CD4-positive, alpha-beta T cell treated with Interleukin-17A for 1 hour (primary cell): ENCODE results near the gene FAM98C.
"Not testable (repeated sequence)": the region's sequence is repeated elsewhere in the genome, so short reads cannot be mapped to it uniquely, and the experiment has no call there.

Experiments used
- DNase-seq: peaks from one replicate; pipeline ENCODE4 v3.0.0-alpha.2; 2020

FAM98C gene

GRCh38 chr19:38402967-38403674, at the start of gene FAM98C:
Gene FAM98C, plus strand, starts transcription at chr19:38403093. Its CDS starts 61 bp downstream, at chr19:38403154.
- peak; percentile 98 for DNase-seq

- no peak for DNase-seq
Observed at GRCh38 chr19:38355728-38356725, 46.9 kb upstream of the FAM98C start.

- DNase-seq: no peak
Observed at GRCh38 chr19:38358071-38358470, 44.8 kb upstream of the FAM98C start.

GRCh38 chr19:38359242-38360021, 43.5 kb upstream of the FAM98C start:
- no peak for DNase-seq

- no peak for DNase-seq
Observed at GRCh38 chr19:38360351-38360750, 42.5 kb upstream of the FAM98C start.

- no peak for DNase-seq
Observed at GRCh38 chr19:38360839-38361631, 41.9 kb upstream of the FAM98C start.

GRCh38 chr19:38361633-38362075, 41.2 kb upstream of the FAM98C start:
- peak; percentile 70 for DNase-seq

- DNase-seq: peak; percentile 80
Observed at GRCh38 chr19:38362076-38362945, 40.6 kb upstream of the FAM98C start.

- not testable (repeated sequence) for DNase-seq
Observed at GRCh38 chr19:38362946-38363688, 39.8 kb upstream of the FAM98C start.

- DNase-seq: no peak
Observed at GRCh38 chr19:38367041-38367440, 35.9 kb upstream of the FAM98C start.

GRCh38 chr19:38369584-38369983, 33.3 kb upstream of the FAM98C start:
- no peak for DNase-seq

- no peak for DNase-seq
Observed at GRCh38 chr19:38370299-38370698, 32.6 kb upstream of the FAM98C start.

- no peak for DNase-seq
Observed at GRCh38 chr19:38371081-38371480, 31.8 kb upstream of the FAM98C start.

- no peak for DNase-seq
Observed at GRCh38 chr19:38373907-38374331, 29.0 kb upstream of the FAM98C start.

GRCh38 chr19:38374332-38375097, 28.4 kb upstream of the FAM98C start, which contains the start of gene PSMD8:
Gene PSMD8, plus strand, starts transcription at chr19:38374571. Its CDS starts 31 bp downstream, at chr19:38374602.
- DNase-seq: peak; percentile 100

GRCh38 chr19:38375098-38375493, 27.8 kb upstream of the FAM98C start:
- no peak for DNase-seq

GRCh38 chr19:38375748-38376147, 27.1 kb upstream of the FAM98C start:
- no peak for DNase-seq

GRCh38 chr19:38376576-38376975, 26.3 kb upstream of the FAM98C start:
- no peak for DNase-seq

GRCh38 chr19:38377052-38377451, 25.8 kb upstream of the FAM98C start:
- no peak for DNase-seq
